ENCODE data around the gene PRAMEF11. TPM values are rescaled to one million over a fixed set of nuclear protein-coding genes. Genes with fewer than 3 reads are reported as not detected.
A peak's percentile ranks its signal among the peaks of the same experiment; 100 is the strongest.
"Not testable (repeated sequence)": the region's sequence is repeated elsewhere in the genome, so short reads cannot be mapped to it uniquely, and the experiment has no call there.

Gene PRAMEF11
- total RNA-seq, result not detected in 2 replicates

GRCh38 chr1:12831310-12831709 is at the start of gene PRAMEF11:
PRAMEF11 (minus strand) TSS chr1:12831410; CDS start chr1:12828789, 2,621 bp downstream.
- not testable (repeated sequence) for DNase-seq (ENCODE audit: low read depth); H3K4me3 ChIP-seq (ENCODE audit: low read depth, low read length)

DNA sequence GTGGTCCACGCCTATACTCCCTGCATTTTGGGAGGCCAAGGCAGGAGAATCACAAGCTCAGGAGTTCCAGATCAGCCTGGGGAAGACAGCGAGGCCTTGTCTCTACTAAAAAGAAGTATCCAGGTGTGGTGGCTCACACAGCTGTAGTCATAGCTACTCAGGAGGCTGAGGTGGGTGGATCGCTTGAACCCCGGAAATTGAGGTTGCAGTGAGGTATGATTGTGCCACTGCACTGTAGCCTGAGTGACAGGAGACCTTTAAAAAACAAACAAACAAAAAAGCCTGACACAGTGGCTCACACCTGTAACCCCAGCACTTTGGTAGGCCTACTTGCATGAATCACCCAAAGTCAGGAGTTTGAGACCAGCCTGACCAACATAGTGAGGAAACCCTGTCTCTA is 47.2 kb upstream of the PRAMEF11 start:
- not testable (repeated sequence) for DNase-seq (ENCODE audit: low read depth); H3K4me3 ChIP-seq (ENCODE audit: low read depth, low read length)

- H3K4me3 ChIP-seq (ENCODE audit: low read depth, low read length); DNase-seq (ENCODE audit: low read depth): not testable (repeated sequence)
Measured at GRCh38 chr1:12863131-12863880, 32.1 kb upstream of the PRAMEF11 start.

DNA sequence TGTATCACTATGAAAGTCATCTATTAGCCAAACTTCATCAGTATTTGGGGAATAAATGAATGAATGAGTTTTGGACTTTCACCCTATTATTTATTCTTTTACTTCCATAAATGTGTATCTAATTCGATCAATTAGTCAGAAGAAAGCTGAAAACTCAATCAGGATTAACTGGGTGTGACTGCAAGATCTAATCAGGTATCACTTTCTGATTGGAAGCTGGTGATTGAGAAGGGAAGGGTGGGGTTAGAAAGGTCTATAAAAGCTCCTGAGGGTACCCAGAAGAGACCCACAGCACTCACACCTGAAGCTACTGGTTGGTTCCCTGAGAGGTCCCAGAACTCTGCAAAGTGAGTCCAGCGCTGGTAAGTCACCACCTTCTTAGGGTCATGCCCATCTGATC is 25.6 kb upstream of the PRAMEF11 start, which contains the start of gene PRAMEF2:
PRAMEF2 (plus strand) TSS at position 301 of the 400 bp plus-strand sequence. CDS start 1,924 bp downstream, outside the sequence.
- DNase-seq (ENCODE audit: low read depth); H3K4me3 ChIP-seq (ENCODE audit: low read depth, low read length): not testable (repeated sequence)

DNA sequence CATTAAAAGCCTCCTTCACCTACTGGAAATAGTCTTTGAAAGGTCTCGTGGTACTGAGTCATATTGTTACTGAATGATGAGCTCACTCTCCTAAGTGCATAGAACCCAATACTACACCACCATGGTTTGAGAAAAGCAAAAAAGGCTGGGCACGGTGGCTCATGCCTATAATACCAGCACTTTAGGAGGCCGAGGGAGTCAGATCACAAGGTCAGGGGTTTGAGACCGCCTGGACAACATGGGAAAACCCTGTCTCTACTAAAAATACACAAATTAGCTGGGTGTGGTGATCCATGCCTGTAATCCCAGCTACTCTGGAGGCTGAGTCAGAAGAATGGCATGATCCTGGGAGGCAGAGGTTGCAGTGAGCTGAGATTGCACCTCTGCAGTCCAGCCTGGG is 20.6 kb upstream of the PRAMEF11 start:
- H3K4me3 ChIP-seq (ENCODE audit: low read depth, low read length), result no peak overlapping the region
- TF ChIP-seq, protein P1, sequence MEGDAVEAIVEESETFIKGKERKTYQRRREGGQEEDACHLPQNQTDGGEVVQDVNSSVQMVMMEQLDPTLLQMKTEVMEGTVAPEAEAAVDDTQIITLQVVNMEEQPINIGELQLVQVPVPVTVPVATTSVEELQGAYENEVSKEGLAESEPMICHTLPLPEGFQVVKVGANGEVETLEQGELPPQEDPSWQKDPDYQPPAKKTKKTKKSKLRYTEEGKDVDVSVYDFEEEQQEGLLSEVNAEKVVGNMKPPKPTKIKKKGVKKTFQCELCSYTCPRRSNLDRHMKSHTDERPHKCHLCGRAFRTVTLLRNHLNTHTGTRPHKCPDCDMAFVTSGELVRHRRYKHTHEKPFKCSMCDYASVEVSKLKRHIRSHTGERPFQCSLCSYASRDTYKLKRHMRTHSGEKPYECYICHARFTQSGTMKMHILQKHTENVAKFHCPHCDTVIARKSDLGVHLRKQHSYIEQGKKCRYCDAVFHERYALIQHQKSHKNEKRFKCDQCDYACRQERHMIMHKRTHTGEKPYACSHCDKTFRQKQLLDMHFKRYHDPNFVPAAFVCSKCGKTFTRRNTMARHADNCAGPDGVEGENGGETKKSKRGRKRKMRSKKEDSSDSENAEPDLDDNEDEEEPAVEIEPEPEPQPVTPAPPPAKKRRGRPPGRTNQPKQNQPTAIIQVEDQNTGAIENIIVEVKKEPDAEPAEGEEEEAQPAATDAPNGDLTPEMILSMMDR (conservative IDR thresholded peaks at IDR 0.05; ENCODE audit: low read depth, low read length), result no peak
- peak; percentile 63 for DNase-seq (ENCODE audit: low read depth)

GRCh38 chr1:12848620-12849019 is 17.4 kb upstream of the PRAMEF11 start, which contains the start of gene HNRNPCL1:
HNRNPCL1 (minus strand) TSS chr1:12848720; CDS start chr1:12848289, 431 bp downstream.
- H3K4me3 ChIP-seq (ENCODE audit: low read depth, low read length); DNase-seq (ENCODE audit: low read depth): not testable (repeated sequence)

DNA sequence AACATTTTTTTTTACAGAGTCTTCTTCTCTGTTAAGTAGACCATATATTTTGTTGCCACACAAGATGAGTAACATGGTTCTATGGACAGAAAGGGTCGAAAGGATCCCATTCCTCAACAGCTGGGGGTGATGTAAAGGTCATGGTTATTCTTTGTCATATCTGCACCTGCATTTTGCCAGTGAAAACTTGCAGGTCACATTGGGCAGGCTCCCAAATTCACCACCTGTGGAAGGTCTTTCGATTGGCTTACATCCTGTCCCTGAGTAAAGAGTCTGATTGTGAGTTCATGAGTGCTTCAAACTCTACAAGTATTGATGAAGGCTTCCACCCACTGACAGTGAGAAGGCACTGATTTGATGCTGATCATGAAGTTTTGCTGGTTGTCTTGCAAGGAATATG is 2.0 kb upstream of the PRAMEF11 start:
- not testable (repeated sequence) for H3K4me3 ChIP-seq (ENCODE audit: low read depth, low read length); DNase-seq (ENCODE audit: low read depth)

DNA sequence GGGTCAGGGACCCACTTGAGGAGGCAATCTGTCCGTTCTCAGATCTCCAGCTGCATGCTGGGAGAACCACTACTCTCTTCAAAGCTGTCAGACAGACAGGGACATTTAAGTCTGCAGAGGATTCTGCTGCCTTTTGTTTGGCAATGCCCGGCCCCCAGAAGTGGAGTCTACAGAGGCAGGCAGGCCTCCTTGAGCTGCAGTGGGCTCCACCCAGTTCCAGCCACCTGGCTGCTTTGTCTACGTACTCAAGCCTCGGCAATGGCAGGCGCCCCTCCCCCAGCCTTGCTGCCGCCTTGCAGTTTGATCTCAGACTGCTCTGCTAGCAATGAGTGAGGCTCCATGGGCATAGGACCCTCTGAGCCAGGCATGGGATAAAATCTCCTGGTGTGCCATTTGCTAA is 12.1 kb downstream of the PRAMEF11 start:
- not testable (repeated sequence) for DNase-seq (ENCODE audit: low read depth)

GRCh38 chr1:12811409-12811784 is 19.8 kb downstream of the PRAMEF11 start:
- H3K4me3 ChIP-seq (ENCODE audit: low read depth, low read length), result no peak overlapping the region
- DNase-seq (ENCODE audit: low read depth), result no peak
- TF ChIP-seq, protein P1 (conservative IDR thresholded peaks at IDR 0.05; ENCODE audit: low read depth, low read length), result no peak

More for the DNA sequence above, 12.1 kb downstream of the PRAMEF11 start:
- H3K4me3 ChIP-seq (ENCODE audit: low read depth, low read length), result not testable (repeated sequence)

GRCh38 chr1:12810691-12811408 is 20.4 kb downstream of the PRAMEF11 start:
- no peak overlapping the region for H3K4me3 ChIP-seq (ENCODE audit: low read depth, low read length)
- TF ChIP-seq, protein P1 (conservative IDR thresholded peaks at IDR 0.05; ENCODE audit: low read depth, low read length), result no peak
- DNase-seq (ENCODE audit: low read depth), result no peak
